OCI-LY7 (cell line): ENCODE data around the gene METTL8.

ENCODE experiments used
- CTCF ChIP-seq: fragments of 200-600 bp; sonication (generic); conservative IDR thresholded peaks from 2 replicates; pipeline ENCODE4 v1.5.1; 2014; ENCODE audit warnings: mild to moderate bottlenecking, antibody characterized with exemption, low read length, moderate library complexity, mixed read lengths
- EZH2phosphoT487 ChIP-seq: fragments of 200-600 bp; sonication (generic); IDR thresholded peaks from 2 replicates; pipeline ENCODE4 v1.6.1; 2018; ENCODE audit warnings: low read depth, borderline replicate concordance, mild to moderate bottlenecking, mixed run types, antibody characterized with exemption, low read length, moderate library complexity, mixed read lengths

- TF ChIP-seq CTCF (no peak), EZH2phosphoT487 (no peak)
Observed at GRCh38 chr2:171436307-171436706, 2.5 kb upstream of the METTL8 start.
